Measurements from ENCODE around the gene PRPS1L1.

The PRPS1L1 gene

DNA sequence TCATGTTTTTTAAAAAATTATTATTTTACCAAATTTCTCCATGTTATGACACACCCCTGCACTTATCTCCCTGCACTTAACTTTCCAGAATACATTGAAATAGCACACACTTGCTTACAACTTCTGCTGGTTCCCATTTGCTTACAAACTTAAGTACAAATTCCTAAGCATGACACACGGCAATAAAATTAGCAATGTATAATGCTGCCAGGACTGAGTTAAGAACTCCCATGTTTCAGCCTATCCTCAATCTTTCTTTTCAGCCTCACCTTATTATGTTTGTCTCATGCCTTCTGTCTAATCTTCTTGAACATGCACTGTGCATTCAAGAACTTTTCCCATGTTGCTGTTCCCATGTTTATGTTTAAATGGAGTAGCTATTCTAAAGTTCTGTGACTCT, 40.8 kb downstream of the PRPS1L1 start:
- no peak overlapping the region for H3K4me2 ChIP-seq (ENCODE audit: low read depth, low read length)
- no peaks in the 10 kb centered on the region for H4K20me1 ChIP-seq (ENCODE audit: insufficient read depth, low read length)
- DNase-seq, result no peak
- no peaks in the 10 kb centered on the region for H3K36me3 ChIP-seq (replicated peaks; ENCODE audit: insufficient read depth, low read length)
- no peak overlapping the region for H3K9ac ChIP-seq (ENCODE audit: low read length)
- no peak overlapping the region for H3K27ac ChIP-seq (ENCODE audit: low read length)
- no peak overlapping the region for H3K4me3 ChIP-seq (ENCODE audit: low read length)
- TF ChIP-seq EZH2phosphoT487 (IDR thresholded peaks at IDR 0.05; ENCODE audit: low read length), result no peak
- TF ChIP-seq, protein P1, sequence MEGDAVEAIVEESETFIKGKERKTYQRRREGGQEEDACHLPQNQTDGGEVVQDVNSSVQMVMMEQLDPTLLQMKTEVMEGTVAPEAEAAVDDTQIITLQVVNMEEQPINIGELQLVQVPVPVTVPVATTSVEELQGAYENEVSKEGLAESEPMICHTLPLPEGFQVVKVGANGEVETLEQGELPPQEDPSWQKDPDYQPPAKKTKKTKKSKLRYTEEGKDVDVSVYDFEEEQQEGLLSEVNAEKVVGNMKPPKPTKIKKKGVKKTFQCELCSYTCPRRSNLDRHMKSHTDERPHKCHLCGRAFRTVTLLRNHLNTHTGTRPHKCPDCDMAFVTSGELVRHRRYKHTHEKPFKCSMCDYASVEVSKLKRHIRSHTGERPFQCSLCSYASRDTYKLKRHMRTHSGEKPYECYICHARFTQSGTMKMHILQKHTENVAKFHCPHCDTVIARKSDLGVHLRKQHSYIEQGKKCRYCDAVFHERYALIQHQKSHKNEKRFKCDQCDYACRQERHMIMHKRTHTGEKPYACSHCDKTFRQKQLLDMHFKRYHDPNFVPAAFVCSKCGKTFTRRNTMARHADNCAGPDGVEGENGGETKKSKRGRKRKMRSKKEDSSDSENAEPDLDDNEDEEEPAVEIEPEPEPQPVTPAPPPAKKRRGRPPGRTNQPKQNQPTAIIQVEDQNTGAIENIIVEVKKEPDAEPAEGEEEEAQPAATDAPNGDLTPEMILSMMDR (IDR thresholded peaks at IDR 0.05; ENCODE audit: low read length), result no peak
- no peaks in the 10 kb centered on the region for H3K4me1 ChIP-seq (ENCODE audit: low read length)
- no peaks in the 10 kb centered on the region for H3K9me2 ChIP-seq (replicated peaks; ENCODE audit: insufficient read depth, low read length)
- no peaks in the 10 kb centered on the region for H3F3A ChIP-seq (ENCODE audit: insufficient read depth, low read length)
- H2AFZ ChIP-seq (ENCODE audit: low read length), result no peak overlapping the region
- no peaks in the 10 kb centered on the region for H3K9me3 ChIP-seq (replicated peaks; ENCODE audit: insufficient read depth, low read length)
- no peaks in the 10 kb centered on the region for H3K79me2 ChIP-seq (ENCODE audit: low read length)
- H3K27me3 ChIP-seq (replicated peaks; ENCODE audit: insufficient read depth, low read length), result no peaks in the 10 kb centered on the region

DNA sequence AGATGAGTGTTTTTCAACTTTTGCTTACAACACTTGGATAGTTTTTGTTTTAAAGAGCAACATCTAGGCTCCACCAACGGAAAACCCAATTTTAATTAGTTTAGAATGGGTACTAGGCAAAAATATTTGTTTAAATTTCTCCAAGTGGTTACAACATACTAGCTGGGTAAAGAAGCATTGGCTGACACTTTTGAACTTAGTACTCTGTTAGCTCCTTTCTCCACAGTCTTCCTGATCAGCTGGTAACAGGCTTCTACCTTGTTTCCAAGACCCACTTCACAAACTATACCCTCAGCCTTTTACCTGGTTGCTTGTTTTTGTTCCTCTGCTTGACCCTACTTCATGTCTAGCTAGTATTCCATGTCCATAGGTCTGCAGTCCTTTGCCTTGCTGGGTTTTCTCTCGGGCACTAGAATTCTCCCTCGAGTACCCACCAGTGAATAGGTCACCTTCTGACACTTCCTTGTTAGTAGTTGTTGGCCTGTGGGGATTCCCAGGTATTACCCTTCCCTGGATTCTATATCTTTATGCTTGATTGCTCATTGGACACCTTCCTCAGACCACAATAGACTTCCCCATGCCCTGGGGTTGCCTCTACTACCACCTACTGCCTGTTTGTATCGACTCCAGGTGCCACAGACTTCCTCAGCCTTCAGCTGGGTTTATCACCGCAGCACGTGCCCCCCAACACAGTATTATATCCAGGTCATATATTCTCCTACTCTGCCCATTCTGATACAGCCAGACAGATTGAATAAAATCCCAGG, 42.0 kb downstream of the PRPS1L1 start:
- Histone ChIP-seq H3K4me2 (ENCODE audit: low read depth, low read length) (no peak overlapping the region), H3K36me3 (replicated peaks; ENCODE audit: insufficient read depth, low read length) (no peaks in the 10 kb centered on the region), H3F3A (ENCODE audit: insufficient read depth, low read length) (no peaks in the 10 kb centered on the region), H3K4me1 (ENCODE audit: low read length) (no peaks in the 10 kb centered on the region), H2AFZ (ENCODE audit: low read length) (no peak overlapping the region), H3K9me2 (replicated peaks; ENCODE audit: insufficient read depth, low read length) (no peaks in the 10 kb centered on the region), H3K9ac (ENCODE audit: low read length) (no peak overlapping the region), H4K20me1 (ENCODE audit: insufficient read depth, low read length) (no peaks in the 10 kb centered on the region), H3K9me3 (replicated peaks; ENCODE audit: insufficient read depth, low read length) (no peaks in the 10 kb centered on the region), H3K27me3 (replicated peaks; ENCODE audit: insufficient read depth, low read length) (no peaks in the 10 kb centered on the region), H3K4me3 (ENCODE audit: low read length) (no peak overlapping the region), H3K27ac (ENCODE audit: low read length) (no peak overlapping the region), H3K79me2 (ENCODE audit: low read length) (no peaks in the 10 kb centered on the region)
- DNase-seq, result no peak
- TF ChIP-seq, protein P1 (IDR thresholded peaks at IDR 0.05; ENCODE audit: low read length), result no peak
- TF ChIP-seq EZH2phosphoT487 (IDR thresholded peaks at IDR 0.05; ENCODE audit: low read length), result no peak
- TF ChIP-seq EZH2 (optimal IDR thresholded peaks at IDR 0.05; ENCODE audit: low read depth, low read length), result no peak

DNA sequence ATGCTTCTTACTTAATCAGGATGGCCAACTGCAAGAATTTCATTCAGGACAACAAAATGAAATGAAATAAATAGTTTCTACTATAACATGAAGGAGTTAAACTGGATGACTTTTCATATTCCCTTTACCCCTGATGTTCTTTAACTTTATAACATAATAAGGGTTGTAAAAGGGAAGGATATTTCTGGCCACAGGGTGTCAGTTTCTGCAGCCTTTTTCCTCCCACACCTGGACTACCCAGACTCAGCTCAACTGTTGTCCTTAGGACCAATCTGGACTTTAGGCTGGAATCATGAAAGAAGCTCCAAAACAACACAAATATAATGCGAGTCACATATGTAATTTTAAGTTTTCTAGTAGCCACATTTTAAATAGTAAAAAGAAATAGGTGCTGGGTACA, 43.4 kb downstream of the PRPS1L1 start:
- no peak overlapping the region for H3K9ac ChIP-seq (ENCODE audit: low read length)
- no peak overlapping the region for H3K4me3 ChIP-seq (ENCODE audit: low read length)
- no peaks in the 10 kb centered on the region for H3F3A ChIP-seq (ENCODE audit: insufficient read depth, low read length)
- H3K27ac ChIP-seq (ENCODE audit: low read length), result no peak overlapping the region
- no peaks in the 10 kb centered on the region for H3K79me2 ChIP-seq (ENCODE audit: low read length)
- no peaks in the 10 kb centered on the region for H4K20me1 ChIP-seq (ENCODE audit: insufficient read depth, low read length)
- DNase-seq, result no peak
- TF ChIP-seq EZH2phosphoT487 (IDR thresholded peaks at IDR 0.05; ENCODE audit: low read length) (no peak), EZH2 (optimal IDR thresholded peaks at IDR 0.05; ENCODE audit: low read depth, low read length) (no peak)
- TF ChIP-seq, protein P1 (IDR thresholded peaks at IDR 0.05; ENCODE audit: low read length), result no peak
- no peaks in the 10 kb centered on the region for H3K9me2 ChIP-seq (replicated peaks; ENCODE audit: insufficient read depth, low read length)
- no peak overlapping the region for H2AFZ ChIP-seq (ENCODE audit: low read length)
- H3K36me3 ChIP-seq (replicated peaks; ENCODE audit: insufficient read depth, low read length), result no peaks in the 10 kb centered on the region
- H3K9me3 ChIP-seq (replicated peaks; ENCODE audit: insufficient read depth, low read length), result no peaks in the 10 kb centered on the region
- H3K27me3 ChIP-seq (replicated peaks; ENCODE audit: insufficient read depth, low read length), result no peaks in the 10 kb centered on the region
- H3K4me1 ChIP-seq (ENCODE audit: low read length), result no peaks in the 10 kb centered on the region
- H3K4me2 ChIP-seq (ENCODE audit: low read depth, low read length), result no peak overlapping the region

Measured in MM.1S (cell line).